CD8-positive, alpha-beta memory T cell (primary cell): ENCODE results near the gene SPRING1. TPM values are rescaled to one million over a fixed set of nuclear protein-coding genes. Genes with fewer than 3 reads are reported as not detected.

Experiments
- CTCF ChIA-PET: fragments of 350-600 bp; sonication (Branson Sonifier 250); formaldehyde crosslinking; loops from one replicate; lab custom pipeline; 2021; ENCODE audit warnings: antibody characterized with exemption; lab: Charles Lee
- POLR2A ChIA-PET: fragments of 350-600 bp; sonication (Branson Sonifier 250); formaldehyde crosslinking; loops from one replicate; lab custom pipeline; 2021; ENCODE audit warnings: antibody characterized with exemption; lab: Charles Lee
- DNase-seq, 5 donors: peaks; one replicate each; pipeline versions ENCODE4 v3.0.0 to v3.0.0-alpha.2; 2020 to 2022; ENCODE audit warnings: mixed read lengths in 1 of 5
- H3K27ac ChIP-seq: one replicate; pipeline ENCODE4 v1.7.0; 2013; ENCODE audit warnings: low read depth, mild to moderate bottlenecking, low read length, moderate library complexity
- H3K27me3 ChIP-seq: 2 replicates; pipeline ENCODE4 v1.7.0; 2013; ENCODE audit warnings: low read length, mild to moderate bottlenecking; ENCODE audit not compliant: insufficient read depth, poor library complexity, severe bottlenecking
- H3K36me3 ChIP-seq: 2 replicates; pipeline ENCODE4 v1.7.0; 2013; ENCODE audit warnings: mild to moderate bottlenecking, low read length, moderate library complexity; ENCODE audit not compliant: insufficient read depth
- H3K4me1 ChIP-seq: 2 replicates; pipeline ENCODE4 v1.7.0; 2013; ENCODE audit warnings: mild to moderate bottlenecking, low read length, moderate library complexity; ENCODE audit not compliant: insufficient read depth
- H3K4me3 ChIP-seq: 2 replicates; pipeline ENCODE4 v1.7.0; 2013; ENCODE audit warnings: mild to moderate bottlenecking, low read length
- H3K9me3 ChIP-seq: 2 replicates; pipeline ENCODE4 v1.7.0; 2013; ENCODE audit warnings: mild to moderate bottlenecking, low read length
- H3K27ac Mint-ChIP-seq, 8 donors: one replicate each; pipeline ENCODE4 v1.8.0; 2020 to 2021; ENCODE audit warnings: mixed read lengths in 8 of 8, mild to moderate bottlenecking in 6 of 8, inconsistent platforms in 3 of 8, moderate library complexity in 3 of 8
- H3K27me3 Mint-ChIP-seq, 2 donors: one replicate each; pipeline ENCODE4 v1.8.0; 2020 to 2021; ENCODE audit warnings: mixed read lengths in 2 of 2, mild to moderate bottlenecking in 1 of 2, moderate library complexity in 1 of 2
- H3K36me3 Mint-ChIP-seq, 3 donors: one replicate each; pipeline ENCODE4 v1.8.0; 2020 to 2021; ENCODE audit warnings: mixed read lengths in 3 of 3, inconsistent platforms in 1 of 3, mild to moderate bottlenecking in 1 of 3
- H3K4me1 Mint-ChIP-seq, 3 donors: one replicate each; pipeline ENCODE4 v1.8.0; 2020 to 2021; ENCODE audit warnings: mixed read lengths in 3 of 3, inconsistent platforms in 1 of 3, mild to moderate bottlenecking in 1 of 3
- H3K4me3 Mint-ChIP-seq, 7 donors: one replicate each; pipeline ENCODE4 v1.8.0; 2020 to 2021; ENCODE audit warnings: mixed read lengths in 7 of 7, mild to moderate bottlenecking in 6 of 7, moderate library complexity in 4 of 7, inconsistent platforms in 2 of 7
- H3K9me3 Mint-ChIP-seq, 5 donors: one replicate each; pipeline ENCODE4 v1.8.0; 2020 to 2022; ENCODE audit warnings: mixed read lengths in 5 of 5, mild to moderate bottlenecking in 3 of 5, moderate library complexity in 2 of 5, inconsistent platforms in 1 of 5
- polyA plus RNA-seq: library from polyadenylated mRNA; unstranded; fragments of 300-500 nt; fragmentation: Illumina TruSeq; gene quantifications from one replicate; pipeline ENCODE4 v1.2.3, GENCODE V29; 2021
- total RNA-seq, 2 experiments: library from RNA; stranded (reverse); gene quantifications; one replicate each; pipeline ENCODE4 v1.2.3, GENCODE V29; 2021

SPRING1 gene
- total and polyA plus RNA-seq, 3 experiments from 2014 or later, result 24.0 to 44.0 (median 41.3) TPM

GRCh38 chr12:116719731-116720528 lies 17.9 kb downstream of the SPRING1 start:
- DNase-seq, result no peak
- no peaks in the 10 kb centered on the region for H3K9me3 ChIP-seq
- Mint-ChIP-seq H3K36me3 (peaks cover 0 to 84% (median 21%) of the 10 kb centered on the region in 3 donors), H3K4me3 (no peak overlapping the region), H3K27ac (no peak overlapping the region), H3K27me3 (no peaks in the 10 kb centered on the region), H3K4me1 (peaks cover 6 to 13% (median 7%) of the 10 kb centered on the region in 3 donors), H3K9me3 (no peaks in the 10 kb centered on the region)
- H3K27me3 ChIP-seq, result no peaks in the 10 kb centered on the region
- H3K4me3 ChIP-seq, result no peak overlapping the region
- H3K27ac ChIP-seq, result no peak overlapping the region
- ChIA-PET CTCF (interaction anchor here (2.2 kb wide), 1 partner anchor 16 kb away, joined by 6 read pairs; no protein-coding TSS in a partner anchor), POLR2A (no interaction called here)
- no peaks in the 10 kb centered on the region for H3K4me1 ChIP-seq
- peaks cover 27% of the 10 kb centered on the region for H3K36me3 ChIP-seq

GRCh38 chr12:116718655-116719454 lies 19.0 kb downstream of the SPRING1 start:
- POLR2A ChIA-PET, result no interaction called here

GRCh38 chr12:116717466-116718437 lies 20.1 kb downstream of the SPRING1 start:
- ChIA-PET POLR2A (no interaction called here), CTCF (interaction anchor here (1.9 to 2.2 kb wide), 2 partner anchors 9 to 14 kb away, joined by 6 to 8 read pairs; no protein-coding TSS in a partner anchor)
- Histone ChIP-seq H3K4me1 (no peaks in the 10 kb centered on the region), H3K27me3 (no peaks in the 10 kb centered on the region), H3K9me3 (no peaks in the 10 kb centered on the region), H3K4me3 (no peak overlapping the region), H3K27ac (no peak overlapping the region), H3K36me3 (peaks cover 27% of the 10 kb centered on the region)
- Mint-ChIP-seq H3K4me3 (no peak overlapping the region), H3K9me3 (no peaks in the 10 kb centered on the region), H3K27ac (peak overlapping the region in 1 of 8 donors; percentile 83), H3K27me3 (no peaks in the 10 kb centered on the region), H3K4me1 (peaks cover 3 to 11% (median 6%) of the 10 kb centered on the region in 3 donors), H3K36me3 (peaks cover 0 to 88% (median 22%) of the 10 kb centered on the region in 3 donors)
- DNase-seq, result no peak

More at GRCh38 chr12:116718655-116719454, 19.0 kb downstream of the SPRING1 start:
- Mint-ChIP-seq H3K27ac (no peak overlapping the region), H3K9me3 (no peaks in the 10 kb centered on the region), H3K4me1 (peaks cover 6 to 7% (median 7%) of the 10 kb centered on the region in 3 donors), H3K36me3 (peaks cover 0 to 90% (median 22%) of the 10 kb centered on the region in 3 donors), H3K4me3 (no peak overlapping the region), H3K27me3 (no peaks in the 10 kb centered on the region)
- no peaks in the 10 kb centered on the region for H3K9me3 ChIP-seq
- DNase-seq, result no peak
- H3K27ac ChIP-seq, result no peak overlapping the region
- H3K27me3 ChIP-seq, result no peaks in the 10 kb centered on the region
- H3K36me3 ChIP-seq, result peaks cover 27% of the 10 kb centered on the region
- no peak overlapping the region for H3K4me3 ChIP-seq
- H3K4me1 ChIP-seq, result no peaks in the 10 kb centered on the region
- CTCF ChIA-PET, result interaction anchor here (1.9 to 2.2 kb wide), 2 partner anchors 10 to 15 kb away, joined by 6 to 8 read pairs; no protein-coding TSS in a partner anchor

GRCh38 chr12:116714175-116714574 lies 23.7 kb downstream of the SPRING1 start:
- ChIA-PET POLR2A (interaction anchor here (0.6 kb wide), 1 partner anchor 25 kb away, joined by 4 read pairs; no protein-coding TSS in a partner anchor), CTCF (no interaction called here)
- no peak for DNase-seq
- Histone ChIP-seq H3K27me3 (no peaks in the 10 kb centered on the region), H3K27ac (no peak overlapping the region), H3K9me3 (no peaks in the 10 kb centered on the region), H3K4me3 (no peak overlapping the region), H3K36me3 (peaks cover 9% of the 10 kb centered on the region), H3K4me1 (peaks cover 2% of the 10 kb centered on the region)
- Mint-ChIP-seq H3K36me3 (peaks cover 0 to 60% (median 11%) of the 10 kb centered on the region in 3 donors), H3K27ac (peak overlapping the region in 2 of 8 donors; percentile 47 to 75), H3K9me3 (no peaks in the 10 kb centered on the region), H3K27me3 (no peaks in the 10 kb centered on the region), H3K4me1 (peaks cover 2 to 15% (median 2%) of the 10 kb centered on the region in 3 donors), H3K4me3 (no peak overlapping the region)

- Mint-ChIP-seq H3K4me3 (no peak overlapping the region), H3K9me3 (no peaks in the 10 kb centered on the region), H3K4me1 (peaks cover 8 to 21% (median 8%) of the 10 kb centered on the region in 3 donors), H3K36me3 (peaks cover 0 to 53% (median 11%) of the 10 kb centered on the region in 3 donors), H3K27ac (peak overlapping the region in 4 of 8 donors; percentile 42 to 81 (median 58)), H3K27me3 (no peaks in the 10 kb centered on the region)
- H3K9me3 ChIP-seq, result no peaks in the 10 kb centered on the region
- H3K36me3 ChIP-seq, result peaks cover 9% of the 10 kb centered on the region
- no peaks in the 10 kb centered on the region for H3K27me3 ChIP-seq
- POLR2A ChIA-PET, result no interaction called here
- DNase-seq, result no peak
- peaks cover 8% of the 10 kb centered on the region for H3K4me1 ChIP-seq
- no peak overlapping the region for H3K27ac ChIP-seq
- CTCF ChIA-PET, result no interaction called here
- no peak overlapping the region for H3K4me3 ChIP-seq
Measured at GRCh38 chr12:116713527-116713926, 24.3 kb downstream of the SPRING1 start.

GRCh38 chr12:116712458-116713303 lies 25.2 kb downstream of the SPRING1 start:
- H3K27me3 ChIP-seq, result no peaks in the 10 kb centered on the region
- no peak for DNase-seq
- H3K27ac Mint-ChIP-seq, result peak overlapping the region in 4 of 8 donors; percentile 42 to 81 (median 60)
- peaks cover 10% of the 10 kb centered on the region for H3K4me1 ChIP-seq
- peaks cover 10 to 25% (median 10%) of the 10 kb centered on the region in 3 donors for H3K4me1 Mint-ChIP-seq
- no peak overlapping the region for H3K27ac ChIP-seq
- no peak overlapping the region for H3K4me3 Mint-ChIP-seq
- ChIA-PET CTCF (no interaction called here), POLR2A (no interaction called here)
- peaks cover 9% of the 10 kb centered on the region for H3K36me3 ChIP-seq
- no peaks in the 10 kb centered on the region for H3K9me3 Mint-ChIP-seq
- H3K9me3 ChIP-seq, result no peaks in the 10 kb centered on the region
- H3K27me3 Mint-ChIP-seq, result no peaks in the 10 kb centered on the region
- H3K4me3 ChIP-seq, result no peak overlapping the region
- peaks cover 0 to 45% (median 11%) of the 10 kb centered on the region in 3 donors for H3K36me3 Mint-ChIP-seq
